GM21619 (cell line): Measurements from ENCODE around the gene COL5A1.

Experiments used
- ATAC-seq: cut with Tn5 transposase; IDR thresholded peaks from one replicate; pipeline ENCODE4 v1.9.1; 2021; ENCODE audit not compliant: unreplicated experiment

Gene COL5A1

GRCh38 chr9:134809826-134810225 is 168.2 kb downstream of the COL5A1 start:
- no peak for ATAC-seq

DNA sequence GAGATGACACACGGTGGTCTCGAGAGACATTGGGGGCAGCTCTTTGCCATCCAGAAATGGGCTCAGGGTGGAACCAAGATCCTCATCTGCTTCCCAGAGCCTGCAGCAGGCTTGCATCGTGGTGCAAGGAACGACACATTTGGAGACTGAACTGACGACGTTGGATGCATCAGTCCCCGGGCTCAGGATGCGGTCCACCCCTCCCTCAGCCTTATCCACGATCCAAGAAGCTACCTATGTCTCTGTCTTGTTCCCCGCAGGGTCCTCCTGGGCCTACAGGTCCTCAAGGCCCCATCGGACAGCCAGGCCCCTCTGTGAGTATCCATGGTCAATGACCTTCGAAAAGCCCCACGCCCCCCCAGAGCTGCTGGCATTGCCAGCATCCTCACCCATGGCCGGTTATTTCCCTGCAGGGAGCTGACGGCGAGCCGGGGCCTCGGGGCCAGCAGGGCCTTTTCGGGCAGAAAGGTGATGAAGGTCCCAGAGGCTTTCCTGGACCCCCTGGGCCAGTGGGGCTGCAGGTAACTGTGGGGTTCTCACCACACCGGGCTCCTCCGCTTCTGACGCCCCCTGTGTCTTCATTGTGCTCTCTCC is 169.6 kb downstream of the COL5A1 start:
- no peak for ATAC-seq

DNA sequence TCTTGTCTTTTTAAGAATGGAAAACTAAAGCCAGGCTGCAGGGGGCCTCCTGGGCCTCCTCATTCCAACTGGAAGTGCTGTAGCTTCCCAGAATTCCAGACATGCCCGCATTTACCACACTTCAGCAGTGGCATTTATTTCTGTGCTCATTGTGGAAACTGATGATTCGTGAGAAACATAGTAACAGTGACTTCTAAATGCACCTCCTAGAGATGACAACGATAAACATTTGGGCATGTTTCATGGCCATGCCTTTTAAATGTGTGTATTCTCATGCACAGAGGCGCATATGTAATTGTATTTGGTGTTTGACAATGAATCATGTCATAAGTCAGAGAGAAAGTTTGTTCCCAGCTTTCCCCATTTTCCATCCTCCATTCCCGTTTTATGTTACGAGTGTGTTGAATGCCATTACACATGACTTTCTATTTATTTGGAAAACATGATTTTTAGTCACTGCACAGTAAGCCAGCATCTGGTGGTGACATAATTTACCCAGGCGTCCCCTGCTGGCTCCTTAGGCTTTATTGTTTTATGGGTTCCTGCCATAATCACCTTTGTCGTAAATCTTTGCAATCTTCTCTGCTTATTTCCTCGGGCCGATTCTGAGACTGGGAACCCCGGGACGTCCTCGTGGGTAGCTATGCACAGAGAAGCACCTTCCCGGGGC is 170.2 kb downstream of the COL5A1 start:
- no peak for ATAC-seq

GRCh38 chr9:134812343-134812673 is 170.7 kb downstream of the COL5A1 start:
- ATAC-seq = no peak

DNA sequence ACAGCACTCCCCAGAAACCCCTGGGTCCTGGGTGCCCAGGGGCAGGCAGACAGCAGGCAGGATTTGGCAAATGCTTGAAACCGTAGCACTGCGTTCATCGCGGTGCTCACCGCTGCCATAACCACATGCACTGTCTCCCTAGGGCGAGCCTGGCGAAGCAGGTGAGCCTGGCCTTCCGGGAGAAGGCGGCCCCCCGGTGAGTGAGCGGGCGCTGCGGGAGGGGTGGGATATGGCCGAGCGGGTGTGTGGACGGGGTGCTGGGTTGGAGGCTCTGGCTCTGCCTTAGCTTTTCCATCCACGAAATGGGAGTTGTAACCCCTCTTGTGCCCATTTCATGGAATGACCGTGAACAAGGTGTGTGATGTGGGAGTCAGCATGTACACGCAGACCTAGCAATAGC is 172.2 kb downstream of the COL5A1 start:
- ATAC-seq = no peak

DNA sequence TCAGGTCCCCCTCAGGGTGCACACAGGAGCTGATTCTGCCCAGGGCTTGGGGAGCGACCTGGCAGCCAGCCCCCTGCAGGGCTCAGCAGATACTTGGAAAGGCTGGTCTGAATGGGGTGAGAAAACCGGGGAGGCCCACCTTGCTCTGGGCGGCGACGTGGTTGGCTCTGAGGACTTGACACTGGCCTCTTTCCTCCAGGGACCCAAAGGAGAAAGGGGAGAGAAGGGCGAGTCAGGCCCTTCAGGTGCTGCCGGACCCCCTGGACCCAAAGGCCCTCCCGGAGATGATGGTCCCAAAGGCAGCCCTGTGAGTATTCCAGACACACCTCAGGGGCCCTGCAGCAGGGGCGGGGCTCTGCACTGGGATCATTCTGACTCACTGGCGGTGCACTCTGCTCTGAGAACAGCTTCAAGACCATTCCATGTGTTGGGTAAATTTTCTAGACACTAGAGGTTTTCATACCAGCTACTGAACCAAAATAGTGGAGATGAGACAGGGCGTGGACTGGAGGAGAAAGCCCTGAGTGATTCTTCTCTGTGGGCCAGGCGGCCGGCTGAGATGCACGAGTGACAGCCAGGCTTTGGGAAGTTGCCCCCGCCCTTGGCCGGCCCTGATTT is 173.1 kb downstream of the COL5A1 start:
- ATAC-seq = no peak

DNA sequence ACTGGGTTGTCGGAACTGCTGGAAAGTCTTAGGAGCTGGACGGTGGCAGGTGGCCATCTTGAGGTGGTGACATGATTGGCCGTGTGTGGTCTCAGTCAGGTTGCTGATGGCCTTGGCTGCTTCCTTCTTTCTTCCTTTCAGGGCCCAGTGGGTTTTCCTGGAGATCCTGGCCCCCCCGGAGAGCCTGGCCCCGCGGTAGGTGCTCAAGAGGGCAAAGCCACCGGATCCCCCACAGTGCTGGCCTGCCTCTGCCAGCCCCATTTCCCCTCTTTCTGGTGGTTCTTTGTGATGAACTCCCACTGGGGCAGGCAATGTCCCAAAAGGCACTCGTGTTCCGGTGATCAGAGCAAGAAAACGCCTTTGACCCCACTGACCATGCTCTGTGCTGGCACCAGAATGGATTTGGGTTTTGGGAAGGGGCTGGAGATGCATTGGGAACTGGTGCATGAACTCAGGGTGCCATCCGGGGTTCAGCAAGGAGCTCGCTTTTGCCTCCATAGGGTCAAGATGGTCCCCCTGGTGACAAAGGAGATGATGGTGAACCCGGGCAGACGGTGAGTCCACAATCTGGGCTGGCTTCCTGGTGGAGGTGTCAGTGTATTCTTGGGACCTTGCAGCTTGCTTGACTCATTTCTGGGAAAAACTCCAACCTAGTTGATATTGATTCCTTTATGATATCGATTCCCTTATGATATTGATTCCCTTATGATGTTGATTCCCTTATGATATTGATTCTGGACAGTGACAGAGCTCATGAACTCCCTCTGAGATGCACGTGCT is 174.0 kb downstream of the COL5A1 start:
- no peak for ATAC-seq

GRCh38 chr9:134816264-134816663 is 174.7 kb downstream of the COL5A1 start:
- ATAC-seq = no peak

GRCh38 chr9:134818000-134818568 is 176.5 kb downstream of the COL5A1 start:
- ATAC-seq = no peak

GRCh38 chr9:134818591-134818990 is 177.0 kb downstream of the COL5A1 start:
- no peak for ATAC-seq

DNA sequence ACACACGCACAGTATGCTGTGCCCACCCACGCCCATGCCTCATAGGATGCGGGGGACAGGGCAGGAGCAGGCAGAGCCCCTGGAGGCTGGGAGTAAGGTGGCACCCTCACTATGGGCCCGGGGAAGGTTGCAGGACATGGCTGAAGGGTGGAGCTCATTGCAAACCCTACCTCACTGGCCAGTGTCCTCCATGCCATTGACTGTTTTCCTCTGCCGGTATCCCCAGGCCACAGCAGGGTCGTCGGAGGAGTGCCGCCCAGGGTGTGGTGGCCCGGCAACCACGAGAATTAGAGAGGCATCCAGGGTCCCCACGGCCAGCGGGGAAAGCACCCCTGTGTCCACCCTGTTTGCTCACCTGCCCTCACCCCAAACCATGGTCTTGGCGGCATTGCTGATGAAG is 179.3 kb downstream of the COL5A1 start:
- no peak for ATAC-seq

GRCh38 chr9:134822541-134822940 is 180.9 kb downstream of the COL5A1 start:
- no peak for ATAC-seq

DNA sequence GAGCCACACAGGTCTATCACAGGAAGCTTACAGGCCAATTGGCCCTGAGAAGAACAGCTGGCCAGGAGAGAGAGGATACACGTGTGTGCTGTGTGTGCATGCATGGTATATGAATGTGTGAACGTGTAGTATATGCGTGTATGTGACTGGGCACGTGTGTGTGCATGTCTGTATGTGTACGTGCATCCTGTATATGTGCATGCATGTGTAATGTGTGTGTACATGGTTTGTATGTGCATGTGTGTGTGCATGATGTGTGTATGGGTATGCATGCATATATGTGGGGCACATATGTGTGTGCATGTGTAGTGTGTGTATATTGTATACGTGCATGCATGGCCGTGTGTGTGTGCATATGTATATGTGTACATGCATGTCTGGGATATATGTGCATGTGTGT is 182.0 kb downstream of the COL5A1 start:
- ATAC-seq = no peak

DNA sequence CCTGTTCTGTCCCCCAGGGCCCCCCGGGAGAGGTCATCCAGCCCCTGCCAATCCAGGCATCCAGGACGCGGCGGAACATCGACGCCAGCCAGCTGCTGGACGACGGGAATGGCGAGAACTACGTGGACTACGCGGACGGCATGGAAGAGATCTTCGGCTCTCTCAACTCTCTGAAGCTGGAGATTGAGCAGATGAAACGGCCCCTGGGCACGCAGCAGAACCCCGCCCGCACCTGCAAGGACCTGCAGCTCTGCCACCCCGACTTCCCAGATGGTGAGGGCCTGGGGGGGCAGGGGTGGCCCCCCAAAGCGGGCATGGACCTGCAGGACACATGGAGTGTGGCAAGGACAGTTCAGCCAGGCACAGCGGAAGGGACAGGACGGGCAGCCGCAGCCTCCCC is 183.0 kb downstream of the COL5A1 start:
- no peak for ATAC-seq

DNA sequence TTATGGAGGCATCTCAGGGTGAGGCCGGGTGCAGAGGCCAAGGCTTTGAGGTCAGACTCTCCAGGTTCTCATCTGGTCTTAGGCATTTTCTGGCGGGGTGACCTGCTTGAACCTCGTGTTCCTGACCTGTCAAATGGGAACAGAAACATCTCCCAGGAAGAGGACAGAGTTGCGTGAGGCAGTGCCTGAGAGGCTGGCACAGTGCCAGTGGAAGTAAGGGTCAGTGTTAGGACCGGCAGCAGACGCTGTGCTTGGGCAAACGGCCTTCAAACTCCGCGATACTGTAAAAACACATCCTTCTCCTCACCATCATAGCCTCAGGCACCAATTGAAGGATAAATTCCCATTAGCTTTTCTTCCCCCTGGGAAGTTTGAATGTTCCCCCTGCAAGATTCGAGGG is 183.4 kb downstream of the COL5A1 start:
- no peak for ATAC-seq

- no peak for ATAC-seq
These were observed 185.0 kb downstream of the COL5A1 start for GRCh38 chr9:134826336-134827285.

DNA sequence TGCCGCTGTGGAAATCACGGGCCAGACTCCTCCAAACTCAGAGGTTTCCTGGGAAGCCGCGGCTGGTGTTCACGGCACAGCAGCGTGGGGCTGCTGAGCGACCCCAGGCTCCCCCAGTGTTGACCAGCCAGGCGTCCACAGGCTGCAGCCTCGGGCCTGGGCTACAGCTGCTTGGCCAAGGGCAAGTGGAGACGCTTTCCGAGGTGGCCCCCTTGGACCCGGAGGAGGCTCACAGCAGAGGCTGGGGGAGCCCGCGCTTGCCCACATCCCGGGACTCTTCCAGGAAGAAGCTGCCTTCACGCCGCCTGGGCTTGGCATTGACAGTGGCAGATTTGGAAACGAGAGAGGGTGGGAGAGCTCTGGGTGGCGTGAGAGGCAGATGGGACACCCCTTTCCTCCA is 186.0 kb downstream of the COL5A1 start:
- no peak for ATAC-seq

GRCh38 chr9:134827993-134828392 is 186.4 kb downstream of the COL5A1 start:
- ATAC-seq = no peak

DNA sequence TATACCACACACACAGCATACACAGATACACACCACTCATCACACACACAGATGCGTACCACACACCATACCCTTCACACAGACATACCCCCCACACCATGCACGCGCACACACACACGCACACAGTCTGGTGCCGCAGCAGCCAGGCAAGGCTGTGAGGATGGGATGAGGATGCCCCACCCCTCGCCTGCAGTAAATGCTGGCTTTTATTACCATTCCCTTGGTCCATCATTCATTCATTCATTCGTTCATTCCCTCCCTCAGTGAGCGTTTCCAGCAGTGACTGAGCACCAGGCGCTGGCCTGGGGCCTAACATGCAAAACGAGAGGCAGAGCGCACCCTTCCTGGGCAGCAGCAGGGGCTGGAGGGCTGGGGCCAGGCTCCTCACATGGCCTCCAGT is 187.3 kb downstream of the COL5A1 start:
- ATAC-seq = no peak

DNA sequence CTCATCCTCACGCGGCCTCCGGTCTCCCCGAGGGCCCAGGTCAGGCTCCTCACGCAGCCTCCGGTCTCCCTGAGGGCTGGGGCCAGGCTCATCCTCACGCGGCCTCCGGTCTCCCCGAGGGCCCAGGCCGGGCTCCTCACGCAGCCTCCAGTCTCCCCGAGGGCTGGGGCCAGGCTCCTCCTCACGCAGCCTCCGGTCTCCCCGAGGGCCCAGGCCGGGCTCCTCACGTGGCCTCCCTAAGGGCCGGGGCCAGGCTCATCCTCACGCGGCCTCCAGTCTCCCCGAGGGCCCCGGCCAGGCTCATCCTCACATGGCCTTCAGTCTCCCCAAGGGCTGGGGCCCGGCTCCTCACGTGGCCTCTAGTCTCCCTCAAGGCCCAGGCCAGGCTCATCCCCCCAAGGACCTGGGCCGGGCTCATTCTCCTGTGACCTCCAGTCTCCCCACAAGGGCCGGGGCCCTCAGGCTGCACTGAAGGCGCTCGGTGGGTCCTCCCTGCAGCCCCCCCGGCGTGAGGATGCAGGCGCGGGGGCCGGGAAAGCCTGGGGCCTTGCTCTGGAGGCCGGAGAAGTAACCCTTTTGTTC is 187.8 kb downstream of the COL5A1 start:
- no peak for ATAC-seq
